ENCODE measurements around the gene ATF3. TPM values are rescaled to one million over a fixed set of nuclear protein-coding genes. Genes with fewer than 3 reads are reported as not detected.

Gene ATF3
- total and polyA plus RNA-seq, 2 of the 4 experiments (the other 2 are of a cell fraction) = 9.9 to 12.3 TPM

- TF ChIP-seq SMC3 (IDR thresholded peaks at IDR 0.05; ENCODE audit: low read depth, low read length) (peak; percentile 2; the same call in 1 of the 2 replicates), ELK1 (IDR thresholded peaks at IDR 0.05; ENCODE audit: borderline replicate concordance, low read depth, low read length) (0 out of 2 replicates have a peak, but pooled peaks have one; percentile 34)
These were observed at the start of gene ATF3 (continued) for GRCh38 chr1:212608392-212608958.

DNA sequence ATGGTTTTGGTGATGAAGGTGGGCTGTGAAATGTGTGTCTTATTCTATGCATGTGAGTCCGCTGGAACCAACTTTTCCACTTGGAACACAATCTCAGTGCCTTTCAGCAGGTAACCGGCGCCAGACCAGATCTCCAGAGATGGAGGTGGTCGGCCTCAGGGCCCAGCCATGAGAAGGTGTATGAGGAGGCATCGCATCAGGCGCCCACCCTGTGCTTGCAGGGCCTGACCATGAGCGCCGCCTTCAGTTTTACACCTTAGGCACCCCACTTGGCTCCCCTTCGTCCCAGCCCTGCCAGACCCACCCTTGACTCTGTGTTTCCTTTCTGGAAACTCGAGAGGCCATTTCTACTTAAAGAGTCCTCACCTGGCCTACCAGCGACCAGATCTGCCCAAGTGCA is 48.6 kb upstream of the ATF3 start:
- ATAC-seq (ENCODE audit: low read depth) (no peak), DNase-seq (no peak)
- dilution Hi-C loops (cut with HindIII; ENCODE audit: low sequenced_read_pairs, unreplicated experiment) = no loop called here
- H4K5ac ChIP-seq (ENCODE audit: low read depth, low read length) = no peak overlapping the region
- H2AFZ ChIP-seq (replicated peaks; ENCODE audit: low read length, poor library complexity) = no peak overlapping the region
- in situ Hi-C loops (cut with MboI; ENCODE audit: low sequenced_read_pairs) = no loop called here
- POLR2A ChIA-PET (ENCODE audit: unreplicated experiment) = no interaction called here
- no peaks in the 10 kb centered on the region; the same call in 1 of the 2 replicates for H3K9me3 ChIP-seq (ENCODE audit: control insufficient read depth, insufficient read depth, low read length)
- H4K91ac ChIP-seq (ENCODE audit: insufficient read depth, low read depth, low read length) = peak overlapping the region; percentile 98; the same call in 1 of the 2 replicates
- peak overlapping the region; percentile 95 for H2AK5ac ChIP-seq (ENCODE audit: low read depth, low read length)
- no peak overlapping the region for H3K4me3 ChIP-seq (ENCODE audit: insufficient read depth, low read depth, low read length)
- CTCF ChIA-PET = no interaction called here
- no peaks in the 10 kb centered on the region for H3K36me3 ChIP-seq (ENCODE audit: control insufficient read depth, insufficient read depth, low read length)
- no peaks in the 10 kb centered on the region for H3K27me3 ChIP-seq (ENCODE audit: control insufficient read depth, insufficient read depth, low read length)
- no peak overlapping the region for H3K14ac ChIP-seq (replicated peaks; ENCODE audit: low read depth, low read length)
- H2BK15ac ChIP-seq (ENCODE audit: low read depth, low read length) = peak overlapping the region; percentile 100; the same call in 2 of the 3 replicates
- no peak overlapping the region for H2BK5ac ChIP-seq (ENCODE audit: low read depth, low read length, poor library complexity, severe bottlenecking)
- no peak overlapping the region for H3K9ac ChIP-seq (ENCODE audit: low read depth, low read length)
- H2AK9ac ChIP-seq (replicated peaks; ENCODE audit: low read depth, low read length, poor library complexity) = peak overlapping the region; percentile 4
- H2BK20ac ChIP-seq (ENCODE audit: low read depth, low read length) = peak overlapping the region; percentile 91; the same call in 1 of the 2 replicates
- no peak overlapping the region for H3K56ac ChIP-seq (ENCODE audit: extremely low read depth, insufficient read depth, low read length)
- H3K79me1 ChIP-seq (ENCODE audit: low read depth in 1 of 2, low read length in 2 of 2) = peaks cover 0 to 7% of the 10 kb centered on the region in 2 experiments; a peak in 1 of 4 replicates
- peak overlapping the region; percentile 97 for H2BK120ac ChIP-seq (ENCODE audit: low read depth, low read length)
- H3K27ac ChIP-seq (ENCODE audit: insufficient read depth, low read length) = no peak overlapping the region
- H3K23ac ChIP-seq (ENCODE audit: low read depth, low read length) = no peak overlapping the region
- 87% methylated on average over 4 of the region's 11 CpGs; no CpG with 5 or more reads in 1 of the 2 experiments for WGBS, 2 experiments (ENCODE audit: extremely low coverage in 2 of 2, insufficient read length in 1 of 2)
- no peaks in the 10 kb centered on the region for H4K20me1 ChIP-seq (ENCODE audit: insufficient read depth, low read length)
- H3K4ac ChIP-seq (ENCODE audit: low read depth, low read length) = peak overlapping the region; percentile 91
- H3K4me1 ChIP-seq (ENCODE audit: control insufficient read depth, insufficient read depth, low read length) = peaks cover 9% of the 10 kb centered on the region
- intact Hi-C loops (cut with micrococcal nuclease) = loop anchor here (1.0 to 5.0 kb wide), 4 partner anchors 36 to 83 kb away; partner anchors contain the start of gene ATF3
- no peak overlapping the region for H3K4me2 ChIP-seq (ENCODE audit: low read depth, low read length)
- no peak overlapping the region for H3K18ac ChIP-seq (ENCODE audit: low read depth, low read length)
- peak overlapping the region; percentile 95 to 100; a peak in 2 of 4 replicates for H4K8ac ChIP-seq (ENCODE audit: low read depth in 2 of 2, low read length in 2 of 2)
- BruUV-seq (replicated peaks) = no TSS peak
- peaks cover 9% of the 10 kb centered on the region for H3K9me1 ChIP-seq (ENCODE audit: insufficient read depth, low read length)
- TF ChIP-seq CTCF (conservative IDR thresholded peaks at IDR 0.05; ENCODE audit: low read depth, low read length) = no peak
- no peak for TF ChIP-seq NFE2L2 (IDR thresholded peaks at IDR 0.05; ENCODE audit: low read depth, low read length)
- no peak for TF ChIP-seq CEBPB (IDR thresholded peaks at IDR 0.05; ENCODE audit: low read depth, low read length)
- TF ChIP-seq RCOR1 (IDR thresholded peaks at IDR 0.05; ENCODE audit: insufficient replicate concordance, low read length) = no peak
- TF ChIP-seq MXI1 (IDR thresholded peaks at IDR 0.05; ENCODE audit: borderline replicate concordance, low read depth, low read length) = no peak
- TF ChIP-seq RAD21 (IDR thresholded peaks at IDR 0.05; ENCODE audit: low read length) = no peak
- no peak for TF ChIP-seq MAZ (IDR thresholded peaks at IDR 0.05; ENCODE audit: borderline replicate concordance, low read depth, low read length)
- TF ChIP-seq, protein P1, sequence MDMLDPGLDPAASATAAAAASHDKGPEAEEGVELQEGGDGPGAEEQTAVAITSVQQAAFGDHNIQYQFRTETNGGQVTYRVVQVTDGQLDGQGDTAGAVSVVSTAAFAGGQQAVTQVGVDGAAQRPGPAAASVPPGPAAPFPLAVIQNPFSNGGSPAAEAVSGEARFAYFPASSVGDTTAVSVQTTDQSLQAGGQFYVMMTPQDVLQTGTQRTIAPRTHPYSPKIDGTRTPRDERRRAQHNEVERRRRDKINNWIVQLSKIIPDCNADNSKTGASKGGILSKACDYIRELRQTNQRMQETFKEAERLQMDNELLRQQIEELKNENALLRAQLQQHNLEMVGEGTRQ (IDR thresholded peaks at IDR 0.05; ENCODE audit: low read depth, low read length) = no peak
- TF ChIP-seq POLR2A (IDR thresholded peaks at IDR 0.05; ENCODE audit: low read depth, low read length) = no peak
- TF ChIP-seq CHD1 (IDR thresholded peaks at IDR 0.05; ENCODE audit: low read depth, low read length) = no peak
- TF ChIP-seq SMC3 (IDR thresholded peaks at IDR 0.05; ENCODE audit: low read depth, low read length) = no peak
